Gastroesophageal sphincter (tissue), 3 donors: Measurements from ENCODE around the gene CSMD2.

Experiments used
- CTCF ChIP-seq, 4 experiments: fragments of 200-600 bp in 2 of 4; fragments of 450-650 bp in 2 of 4; sonication (generic) in 1 of 4; IDR thresholded peaks; one replicate each; pipeline ENCODE4 v1.5.1; 2017 to 2019; ENCODE audit warnings: antibody characterized with exemption in 4 of 4, mild to moderate bottlenecking in 2 of 4, moderate library complexity in 2 of 4
- POLR2A ChIP-seq, 2 donors: fragments of 450-650 bp; IDR thresholded peaks; one replicate each; pipeline ENCODE4 v1.6.1; 2017; ENCODE audit warnings: antibody characterized with exemption in 2 of 2, mild to moderate bottlenecking in 2 of 2, moderate library complexity in 1 of 2
- POLR2AphosphoS5 ChIP-seq: sonication (generic); formaldehyde crosslinking; IDR thresholded peaks from one replicate; pipeline ENCODE4 v1.6.1; 2017; ENCODE audit warnings: antibody characterized with exemption

GRCh38 chr1:33470495-33471012, 694.5 kb downstream of the CSMD2 start:
- TF ChIP-seq CTCF (IDR thresholded peaks at IDR 0.05) = peak; percentile 62 to 89 (median 81)
- TF ChIP-seq POLR2A (IDR thresholded peaks at IDR 0.05) = no peak
- peak; percentile 32 for TF ChIP-seq POLR2AphosphoS5
